Right atrium auricular region (tissue), 2 donors: ENCODE results near the gene EVI5L. TPM values are rescaled to one million over a fixed set of nuclear protein-coding genes. Genes with fewer than 3 reads are reported as not detected.
A peak's percentile ranks its signal among the peaks of the same experiment; 100 is the strongest.

Source experiments
- DNase-seq: peaks from one replicate; pipeline ENCODE4 v3.0.0-alpha.2; 2019; ENCODE audit warnings: low spot score
- H3K27ac ChIP-seq, 2 donors: fragments of 200-600 bp; sonication (generic); 1 replicate in 1 of 2; 2 replicates in 1 of 2; pipeline ENCODE4 v1.5.1; 2016 to 2019
- H3K27me3 ChIP-seq, 2 donors: fragments of 200-600 bp; sonication (generic); one replicate each; pipeline versions ENCODE4 v1.5.1 to v1.6.0; 2017 to 2019
- H3K36me3 ChIP-seq: fragments of 200-600 bp; sonication (generic); one replicate; pipeline ENCODE4 v1.5.1; 2016
- H3K4me1 ChIP-seq, 2 donors: fragments of 200-600 bp; sonication (generic); one replicate each; pipeline versions ENCODE4 v1.5.1 to v1.6.0; 2017 to 2019
- H3K4me3 ChIP-seq, 2 donors: fragments of 200-600 bp; sonication (generic); 1 replicate in 1 of 2; 2 replicates in 1 of 2; pipeline ENCODE4 v1.5.1; 2017 to 2019; ENCODE audit warnings: mild to moderate bottlenecking in 1 of 2, moderate library complexity in 1 of 2
- H3K9me3 ChIP-seq, 2 donors: fragments of 200-600 bp; sonication (generic); one replicate each; pipeline ENCODE4 v1.5.1; 2019
- CTCF ChIP-seq, 2 donors: fragments of 200-600 bp; sonication (generic); IDR thresholded peaks; one replicate each; pipeline ENCODE4 v1.5.1; 2019; ENCODE audit warnings: antibody characterized with exemption in 2 of 2
- total RNA-seq, 2 donors: library from RNA; depleted of rRNA; stranded (reverse); fragments of >200 nt; gene quantifications; one replicate each; pipeline ENCODE4 v1.1.0, GENCODE V29; 2016

Gene EVI5L
- total RNA-seq, 2 donors from 2014 or later: 14.2 to 17.4 TPM

- Histone ChIP-seq H3K27ac (peak within 1 kb of the TSS; percentile 85 to 87), H3K36me3 (peaks cover 17% of the 10 kb centered on the region), H3K9me3 (no peaks in the 10 kb centered on the region), H3K27me3 (no peaks in the 10 kb centered on the region), H3K4me3 (peak within 1 kb of the TSS; percentile 90 to 94), H3K4me1 (peaks cover 0 to 48% of the 10 kb centered on the region in 2 donors)
- peak; percentile 100 for DNase-seq
- TF ChIP-seq CTCF (IDR thresholded peaks at IDR 0.05): peak in 1 of 2 donors; percentile 83
These were observed 73.4 kb downstream of the EVI5L start, which contains the start of gene MAP2K7 for GRCh38 chr19:7903244-7904073. TSS of gene MAP2K7 (plus strand) at chr19:7903877. CDS start at chr19:7903945, 68 bp downstream.

- no peak for TF ChIP-seq CTCF (IDR thresholded peaks at IDR 0.05)
- Histone ChIP-seq H3K4me1 (peaks cover 0 to 52% of the 10 kb centered on the region in 2 donors), H3K9me3 (no peaks in the 10 kb centered on the region), H3K36me3 (peaks cover 17% of the 10 kb centered on the region), H3K27ac (peak overlapping the region; percentile 85 to 87), H3K4me3 (peak overlapping the region; percentile 90 to 94), H3K27me3 (no peaks in the 10 kb centered on the region)
- DNase-seq: no peak
These were observed 74.3 kb downstream of the EVI5L start for GRCh38 chr19:7904074-7905020.

GRCh38 chr19:7905268-7905667 is 75.2 kb downstream of the EVI5L start:
- Histone ChIP-seq H3K4me3 (peak overlapping the region in 1 of 2 donors; percentile 90), H3K9me3 (no peaks in the 10 kb centered on the region), H3K4me1 (peaks cover 0 to 52% of the 10 kb centered on the region in 2 donors), H3K36me3 (peaks cover 24% of the 10 kb centered on the region), H3K27me3 (no peaks in the 10 kb centered on the region), H3K27ac (no peak overlapping the region)
- DNase-seq: no peak
- no peak for TF ChIP-seq CTCF (IDR thresholded peaks at IDR 0.05)

- H3K4me1 ChIP-seq: peaks cover 0 to 52% of the 10 kb centered on the region in 2 donors
- TF ChIP-seq CTCF (IDR thresholded peaks at IDR 0.05): no peak
- DNase-seq: no peak
- no peaks in the 10 kb centered on the region for H3K27me3 ChIP-seq
- no peak overlapping the region for H3K27ac ChIP-seq
- H3K4me3 ChIP-seq: no peak overlapping the region
- peaks cover 30% of the 10 kb centered on the region for H3K36me3 ChIP-seq
- H3K9me3 ChIP-seq: no peaks in the 10 kb centered on the region
These were observed 75.8 kb downstream of the EVI5L start for GRCh38 chr19:7905859-7906258.

GRCh38 chr19:7907122-7907521 is 77.1 kb downstream of the EVI5L start:
- no peak overlapping the region for H3K4me3 ChIP-seq
- TF ChIP-seq CTCF (IDR thresholded peaks at IDR 0.05): no peak
- H3K4me1 ChIP-seq: peaks cover 0 to 52% of the 10 kb centered on the region in 2 donors
- H3K27ac ChIP-seq: no peak overlapping the region
- no peak for DNase-seq
- H3K36me3 ChIP-seq: peaks cover 43% of the 10 kb centered on the region
- H3K9me3 ChIP-seq: no peaks in the 10 kb centered on the region
- no peaks in the 10 kb centered on the region for H3K27me3 ChIP-seq
